Tibial nerve (tissue), 4 donors: ENCODE results near the gene KIRREL1.

Experiments used
- EP300 ChIP-seq, 2 donors: sonication (generic); formaldehyde crosslinking; IDR thresholded peaks; one replicate each; pipeline ENCODE4 v1.6.1; 2017; ENCODE audit warnings: antibody characterized with exemption in 2 of 2, mild to moderate bottlenecking in 1 of 2
- POLR2A ChIP-seq, 2 donors: fragments of 450-650 bp; IDR thresholded peaks; one replicate each; pipeline ENCODE4 v1.6.1; 2017; ENCODE audit warnings: antibody characterized with exemption in 2 of 2, mild to moderate bottlenecking in 2 of 2, moderate library complexity in 2 of 2
- TF ChIP-seq, protein P1 (sequence below), 5 experiments: fragments of 200-600 bp in 3 of 5; fragments of 450-650 bp in 2 of 5; sonication (generic) in 3 of 5; IDR thresholded peaks; one replicate each; pipeline ENCODE4 v1.5.1; 2016 to 2019; ENCODE audit warnings: antibody characterized with exemption in 5 of 5, mild to moderate bottlenecking in 3 of 5, moderate library complexity in 2 of 5

DNA sequence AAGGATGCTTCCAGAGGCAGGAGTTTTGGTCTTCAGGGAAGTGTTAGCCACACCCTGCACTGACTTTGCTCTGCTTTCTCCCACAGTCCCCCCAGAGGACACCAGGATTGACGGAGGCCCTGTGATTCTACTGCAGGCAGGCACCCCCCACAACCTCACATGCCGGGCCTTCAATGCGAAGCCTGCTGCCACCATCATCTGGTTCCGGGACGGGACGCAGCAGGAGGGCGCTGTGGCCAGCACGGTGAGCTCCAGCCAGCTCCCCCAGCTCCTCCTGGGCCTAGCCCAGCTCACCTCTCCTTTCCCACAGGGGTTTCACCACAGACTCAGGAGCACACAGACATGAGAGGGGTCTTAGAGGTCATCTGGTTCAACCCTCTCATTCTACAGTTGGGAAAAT lies 90.9 kb downstream of the KIRREL1 start:
- TF ChIP-seq EP300 (IDR thresholded peaks at IDR 0.05) (no peak), POLR2A (IDR thresholded peaks at IDR 0.05) (no peak)
- TF ChIP-seq, protein P1, sequence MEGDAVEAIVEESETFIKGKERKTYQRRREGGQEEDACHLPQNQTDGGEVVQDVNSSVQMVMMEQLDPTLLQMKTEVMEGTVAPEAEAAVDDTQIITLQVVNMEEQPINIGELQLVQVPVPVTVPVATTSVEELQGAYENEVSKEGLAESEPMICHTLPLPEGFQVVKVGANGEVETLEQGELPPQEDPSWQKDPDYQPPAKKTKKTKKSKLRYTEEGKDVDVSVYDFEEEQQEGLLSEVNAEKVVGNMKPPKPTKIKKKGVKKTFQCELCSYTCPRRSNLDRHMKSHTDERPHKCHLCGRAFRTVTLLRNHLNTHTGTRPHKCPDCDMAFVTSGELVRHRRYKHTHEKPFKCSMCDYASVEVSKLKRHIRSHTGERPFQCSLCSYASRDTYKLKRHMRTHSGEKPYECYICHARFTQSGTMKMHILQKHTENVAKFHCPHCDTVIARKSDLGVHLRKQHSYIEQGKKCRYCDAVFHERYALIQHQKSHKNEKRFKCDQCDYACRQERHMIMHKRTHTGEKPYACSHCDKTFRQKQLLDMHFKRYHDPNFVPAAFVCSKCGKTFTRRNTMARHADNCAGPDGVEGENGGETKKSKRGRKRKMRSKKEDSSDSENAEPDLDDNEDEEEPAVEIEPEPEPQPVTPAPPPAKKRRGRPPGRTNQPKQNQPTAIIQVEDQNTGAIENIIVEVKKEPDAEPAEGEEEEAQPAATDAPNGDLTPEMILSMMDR (IDR thresholded peaks at IDR 0.05): no peak
